Raji (cell line): ENCODE measurements around the gene LY6G5B.

ENCODE experiments used
- POLR2A ChIP-seq: IDR thresholded peaks from 2 replicates; pipeline ENCODE4 v1.6.1; 2011; ENCODE audit warnings: low read depth, low read length, control low read depth; ENCODE audit not compliant: insufficient read depth

The LY6G5B gene

GRCh38 chr6:31669676-31670075 is at the start of gene LY6G5B:
TSS of gene LY6G5B (plus strand) at chr6:31669976. CDS start at chr6:31670951, 975 bp downstream.
- no peak for TF ChIP-seq POLR2A

GRCh38 chr6:31620586-31621319 is 49.0 kb upstream of the LY6G5B start, which contains the start of gene PRRC2A:
TSS of gene PRRC2A (plus strand) at chr6:31620715. CDS start at chr6:31622790, 2,075 bp downstream.
- no peak for TF ChIP-seq POLR2A

- no peak for TF ChIP-seq POLR2A
Observed at GRCh38 chr6:31621320-31621939, 48.3 kb upstream of the LY6G5B start.

- no peak for TF ChIP-seq POLR2A
Observed at GRCh38 chr6:31621991-31622390, 47.8 kb upstream of the LY6G5B start.

- TF ChIP-seq POLR2A, result no peak
Observed at GRCh38 chr6:31622684-31623091, 47.1 kb upstream of the LY6G5B start.

GRCh38 chr6:31624070-31624469 is 45.7 kb upstream of the LY6G5B start:
- TF ChIP-seq POLR2A, result no peak

GRCh38 chr6:31626952-31627351 is 42.8 kb upstream of the LY6G5B start:
- no peak for TF ChIP-seq POLR2A

GRCh38 chr6:31627690-31628287 is 42.0 kb upstream of the LY6G5B start:
- no peak for TF ChIP-seq POLR2A

GRCh38 chr6:31629014-31629413 is 40.8 kb upstream of the LY6G5B start:
- no peak for TF ChIP-seq POLR2A

GRCh38 chr6:31630177-31630934 is 39.4 kb upstream of the LY6G5B start:
- no peak for TF ChIP-seq POLR2A

- no peak for TF ChIP-seq POLR2A
Observed at GRCh38 chr6:31631209-31631608, 38.6 kb upstream of the LY6G5B start.

GRCh38 chr6:31631681-31632278 is 38.0 kb upstream of the LY6G5B start:
- no peak for TF ChIP-seq POLR2A

GRCh38 chr6:31632279-31632946 is 37.4 kb upstream of the LY6G5B start:
- no peak for TF ChIP-seq POLR2A

- TF ChIP-seq POLR2A, result no peak
Observed at GRCh38 chr6:31633447-31633846, 36.3 kb upstream of the LY6G5B start.
